ENCODE measurements around the gene TRAF3. TPM values are rescaled to one million over a fixed set of nuclear protein-coding genes. Genes with fewer than 3 reads are reported as not detected.

The TRAF3 gene
- total RNA-seq, 1 experiment from 2014 or later: 11.2 TPM

- POLR2A ChIA-PET: no interaction called here
- Mint-ChIP-seq H3K27me3 (ENCODE audit: low read depth) (no peaks in the 10 kb centered on the region), H3K4me3 (no peak overlapping the region), H3K27ac (no peak overlapping the region), H3K36me3 (peaks cover 28% of the 10 kb centered on the region), H3K9me3 (peaks cover 24% of the 10 kb centered on the region), H3K4me1 (no peaks in the 10 kb centered on the region)
- CTCF ChIA-PET: no interaction called here
- TF ChIP-seq TEAD1 (CRISPR knock-in tag; IDR thresholded peaks at IDR 0.05) (no peak), ZNF416 (CRISPR knock-in tag; IDR thresholded peaks at IDR 0.05) (no peak), ZNF263 (CRISPR knock-in tag; IDR thresholded peaks at IDR 0.05; ENCODE audit: low read depth) (no peak), NFE2L1 (CRISPR knock-in tag; IDR thresholded peaks at IDR 0.05) (no peak), SMAD4 (CRISPR knock-in tag; IDR thresholded peaks at IDR 0.05) (no peak), ZNF396 (CRISPR knock-in tag; IDR thresholded peaks at IDR 0.05; ENCODE audit: borderline replicate concordance) (no peak), FOXJ3 (CRISPR knock-in tag; IDR thresholded peaks at IDR 0.05; ENCODE audit: borderline replicate concordance) (no peak), KAT7 (CRISPR knock-in tag; IDR thresholded peaks at IDR 0.05; ENCODE audit: borderline replicate concordance) (no peak), CREM (CRISPR knock-in tag; IDR thresholded peaks at IDR 0.05) (no peak), USF2 (CRISPR knock-in tag; IDR thresholded peaks at IDR 0.05) (no peak), PRRX2 (CRISPR knock-in tag; IDR thresholded peaks at IDR 0.05) (no peak), NFYB (CRISPR knock-in tag; conservative IDR thresholded peaks at IDR 0.05; ENCODE audit: low read depth) (no peak), ZMAT4 (CRISPR knock-in tag; IDR thresholded peaks at IDR 0.05) (no peak), STAT6 (CRISPR knock-in tag; conservative IDR thresholded peaks at IDR 0.05; ENCODE audit: low read depth) (no peak), NR3C1 (CRISPR knock-in tag; conservative IDR thresholded peaks at IDR 0.05; ENCODE audit: low read depth) (no peak), SOX15 (CRISPR knock-in tag; IDR thresholded peaks at IDR 0.05) (no peak), JAZF1 (CRISPR knock-in tag; IDR thresholded peaks at IDR 0.05) (no peak), ZNF671 (CRISPR knock-in tag; IDR thresholded peaks at IDR 0.05) (no peak), ZNF232 (CRISPR knock-in tag; IDR thresholded peaks at IDR 0.05) (no peak)
- ATAC-seq: no peak
- DNase-seq (ENCODE audit: low spot score): no peak
Measured at GRCh38 chr14:102907303-102907844, 130.1 kb downstream of the TRAF3 start.

DNA sequence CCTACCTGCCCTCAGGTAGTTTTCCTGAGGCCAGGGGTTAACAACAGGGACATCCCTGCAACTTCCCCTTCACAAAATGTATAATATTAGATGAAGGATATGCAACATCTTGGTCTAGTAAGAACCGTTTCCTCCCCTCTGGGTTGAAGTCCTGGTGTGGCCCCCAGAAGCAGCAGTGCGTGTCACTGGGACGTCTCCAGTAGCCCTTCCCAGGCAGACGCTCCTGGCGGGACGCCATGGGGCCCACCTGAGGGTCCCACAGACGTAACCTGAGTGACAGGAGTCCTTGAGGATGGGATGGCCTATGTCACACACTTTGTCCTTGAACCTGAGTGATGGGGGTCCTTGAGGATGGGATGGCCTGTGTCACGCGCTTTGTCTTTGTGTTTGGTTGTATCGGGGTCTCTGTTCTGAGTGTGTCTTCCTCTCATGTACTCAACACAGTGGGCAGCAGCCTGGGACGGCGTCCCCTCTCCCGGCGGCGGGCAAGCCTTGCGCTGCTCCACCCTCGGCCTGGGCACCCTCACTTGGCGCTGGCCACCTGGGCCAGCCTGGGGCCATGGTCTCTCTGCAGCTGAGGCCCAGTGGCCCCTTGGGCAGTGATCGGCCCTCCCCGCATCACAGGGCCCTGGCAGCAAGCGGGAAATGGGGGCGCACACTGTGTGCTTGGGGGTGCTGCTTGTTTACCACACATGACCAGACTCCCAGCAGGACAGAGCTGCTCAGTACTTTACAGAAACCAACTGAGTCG is 130.9 kb downstream of the TRAF3 start:
- no peak overlapping the region for H3K4me3 Mint-ChIP-seq
- no peak for ATAC-seq
- DNase-seq (ENCODE audit: low spot score): no peak
- peaks cover 28% of the 10 kb centered on the region for H3K36me3 Mint-ChIP-seq
- ChIA-PET POLR2A (no interaction called here), CTCF (no interaction called here)
- TF ChIP-seq RORB (CRISPR knock-in tag; IDR thresholded peaks at IDR 0.05): no peak
- no peak for TF ChIP-seq SOX15 (CRISPR knock-in tag; IDR thresholded peaks at IDR 0.05)
- TF ChIP-seq, protein P1, sequence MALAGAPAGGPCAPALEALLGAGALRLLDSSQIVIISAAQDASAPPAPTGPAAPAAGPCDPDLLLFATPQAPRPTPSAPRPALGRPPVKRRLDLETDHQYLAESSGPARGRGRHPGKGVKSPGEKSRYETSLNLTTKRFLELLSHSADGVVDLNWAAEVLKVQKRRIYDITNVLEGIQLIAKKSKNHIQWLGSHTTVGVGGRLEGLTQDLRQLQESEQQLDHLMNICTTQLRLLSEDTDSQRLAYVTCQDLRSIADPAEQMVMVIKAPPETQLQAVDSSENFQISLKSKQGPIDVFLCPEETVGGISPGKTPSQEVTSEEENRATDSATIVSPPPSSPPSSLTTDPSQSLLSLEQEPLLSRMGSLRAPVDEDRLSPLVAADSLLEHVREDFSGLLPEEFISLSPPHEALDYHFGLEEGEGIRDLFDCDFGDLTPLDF (CRISPR knock-in tag; IDR thresholded peaks at IDR 0.05): no peak
- TF ChIP-seq JAZF1 (CRISPR knock-in tag; IDR thresholded peaks at IDR 0.05): no peak
- no peak for TF ChIP-seq SP1 (CRISPR knock-in tag; conservative IDR thresholded peaks at IDR 0.05)
- H3K4me1 Mint-ChIP-seq: no peaks in the 10 kb centered on the region
- no peaks in the 10 kb centered on the region for H3K27me3 Mint-ChIP-seq (ENCODE audit: low read depth)
- H3K27ac Mint-ChIP-seq: no peak overlapping the region
- H3K9me3 Mint-ChIP-seq: peaks cover 24% of the 10 kb centered on the region

Measured in WTC11 (cell line).